K562 (cell line): ENCODE data around the gene NFATC1. TPM values are rescaled to one million over a fixed set of nuclear protein-coding genes. Genes with fewer than 3 reads are reported as not detected.

Experiments
- CTBP1 ChIP-seq: fragments of 450-650 bp; IDR thresholded peaks from 2 replicates; pipeline ENCODE4 v1.6.1; 2016; ENCODE audit warnings: borderline replicate concordance
- DACH1 ChIP-seq: fragments of 450-650 bp; IDR thresholded peaks from 2 replicates; pipeline ENCODE4 v1.6.1; 2018; ENCODE audit not compliant: partially characterized antibody
- FOSL1 ChIP-seq: fragments of 200-800 bp; sonication (Bioruptor generic); conservative IDR thresholded peaks from 2 replicates; pipeline ENCODE4 v1.6.1; 2016; ENCODE audit warnings: missing genetic modification characterization, missing compliant biosample characterization
- FOXJ2 ChIP-seq: fragments of 200-800 bp; sonication (Bioruptor generic); IDR thresholded peaks from 2 replicates; pipeline ENCODE4 v1.6.1; 2016; ENCODE audit warnings: missing genetic modification characterization, missing compliant biosample characterization
- FOXJ3 ChIP-seq: sonication (generic); formaldehyde crosslinking; IDR thresholded peaks from 2 replicates; pipeline ENCODE4 v1.4.0; 2020; ENCODE audit warnings: mild to moderate bottlenecking, missing genetic modification reagents
- FOXP1 ChIP-seq: sonication (generic); formaldehyde crosslinking; IDR thresholded peaks from 2 replicates; pipeline ENCODE4 v1.8.0; 2022; ENCODE audit warnings: mild to moderate bottlenecking, missing genetic modification reagents
- MAFF ChIP-seq: IDR thresholded peaks from 2 replicates; pipeline ENCODE4 v1.6.1; 2012; ENCODE audit warnings: low read length, improper control_type of control experiment
- NR2C2 ChIP-seq, 2 experiments: fragments of 200-800 bp in 1 of 2; sonication (Bioruptor generic) in 1 of 2; sonication (generic) in 1 of 2; formaldehyde crosslinking in 1 of 2; IDR thresholded peaks; 2 replicates each; pipeline versions ENCODE4 v1.6.1 to v1.8.0; 2016 to 2022; ENCODE audit warnings: mild to moderate bottlenecking in 1 of 2, missing compliant biosample characterization in 1 of 2, missing genetic modification characterization in 1 of 2, missing genetic modification reagents in 1 of 2
- POU5F1 ChIP-seq: fragments of 150-350 bp; IDR thresholded peaks from 2 replicates; pipeline ENCODE4 v1.6.1; 2014; ENCODE audit warnings: borderline replicate concordance, low read length, low read depth, mild to moderate bottlenecking; ENCODE audit not compliant: partially characterized antibody
- RBM25 ChIP-seq: fragments of 200-400 bp; formaldehyde crosslinking; IDR thresholded peaks from 2 replicates; pipeline ENCODE4 v1.6.1; 2018; ENCODE audit warnings: low read length, low read depth, moderate library complexity; ENCODE audit not compliant: severe bottlenecking
- SIX5 ChIP-seq, 2 experiments: IDR thresholded peaks; 2 replicates each; pipeline ENCODE4 v1.6.1; 2011; ENCODE audit warnings: low read length in 2 of 2, borderline replicate concordance in 1 of 2, low read depth in 1 of 2, mild to moderate bottlenecking in 1 of 2, moderate library complexity in 1 of 2; ENCODE audit not compliant: insufficient read depth in 1 of 2
- SNRNP70 ChIP-seq: fragments of 200-400 bp; formaldehyde crosslinking; optimal IDR thresholded peaks from 2 replicates; pipeline ENCODE3; 2017; ENCODE audit warnings: low read depth, low read length
- TCF15 ChIP-seq: fragments of 250-450 bp; sonication (Bioruptor Pico); IDR thresholded peaks from 2 replicates; pipeline ENCODE4 v1.8.0; 2022; ENCODE audit warnings: moderate library complexity, mild to moderate bottlenecking, inconsistent platforms
- ZFX ChIP-seq: sonication (generic); formaldehyde crosslinking; IDR thresholded peaks from 2 replicates; pipeline ENCODE4 v1.8.0; 2022; ENCODE audit warnings: mild to moderate bottlenecking, missing genetic modification reagents, moderate library complexity
- ZNF217 ChIP-seq: sonication (generic); formaldehyde crosslinking; IDR thresholded peaks from 2 replicates; pipeline ENCODE4 v1.8.0; 2022; ENCODE audit warnings: mild to moderate bottlenecking, missing genetic modification reagents
- polyA plus RNA-seq, 8 experiments: library from polyadenylated mRNA; depleted of rRNA in 4 of 8; stranded (reverse) in 5 of 8; unstranded in 3 of 8; fragments of >200 nt; fragmentation: Nextera tagmentation in 2 of 8; fragmentation: Illumina TruSeq in 1 of 8; extraction: Ambion mirVana in 2 of 8; extraction: Trizol in 1 of 8; gene quantifications; 2 replicates each; pipeline versions ENCODE4 v1.2.1 to v1.2.3, GENCODE V29; 2011 to 2014; ENCODE audit warnings: inconsistent platforms in 1 of 8, missing spikeins in 1 of 8
- total RNA-seq, 7 experiments: library from RNA; depleted of rRNA in 6 of 7; stranded (reverse); fragments of >200 nt in 6 of 7; fragmentation: Illumina TruSeq in 2 of 7; extraction: Trizol in 2 of 7; gene quantifications; 2 replicates each; pipeline versions ENCODE4 v1.2.1 to v1.2.3, GENCODE V29; 2011 to 2021; ENCODE audit warnings: low replicate concordance in 1 of 7
- TF ChIP-seq, protein P1 (sequence below): fragments of 200-800 bp; sonication (Bioruptor generic); IDR thresholded peaks from 2 replicates; pipeline ENCODE4 v1.6.1; 2017; ENCODE audit warnings: missing genetic modification characterization, missing compliant biosample characterization
- TF ChIP-seq, protein P2 (sequence below): sonication (generic); formaldehyde crosslinking; IDR thresholded peaks from 2 replicates; pipeline ENCODE4 v1.8.0; 2022; ENCODE audit warnings: missing genetic modification reagents, mild to moderate bottlenecking, borderline replicate concordance
- TF ChIP-seq, protein P3 (sequence below): sonication (generic); formaldehyde crosslinking; IDR thresholded peaks from 2 replicates; pipeline ENCODE4 v1.8.0; 2023; ENCODE audit warnings: missing genetic modification reagents, mild to moderate bottlenecking, borderline replicate concordance

NFATC1 gene
- total and polyA plus RNA-seq, 9 of the 15 experiments (the other 6 are each of a cell fraction or from before 2014, with no cell fraction given): 1.1 to 16.4 (median 2.5) TPM

GRCh38 chr18:79393635-79394533 lies 1.8 kb upstream of the NFATC1 start (continued):
- TF ChIP-seq, protein P1, sequence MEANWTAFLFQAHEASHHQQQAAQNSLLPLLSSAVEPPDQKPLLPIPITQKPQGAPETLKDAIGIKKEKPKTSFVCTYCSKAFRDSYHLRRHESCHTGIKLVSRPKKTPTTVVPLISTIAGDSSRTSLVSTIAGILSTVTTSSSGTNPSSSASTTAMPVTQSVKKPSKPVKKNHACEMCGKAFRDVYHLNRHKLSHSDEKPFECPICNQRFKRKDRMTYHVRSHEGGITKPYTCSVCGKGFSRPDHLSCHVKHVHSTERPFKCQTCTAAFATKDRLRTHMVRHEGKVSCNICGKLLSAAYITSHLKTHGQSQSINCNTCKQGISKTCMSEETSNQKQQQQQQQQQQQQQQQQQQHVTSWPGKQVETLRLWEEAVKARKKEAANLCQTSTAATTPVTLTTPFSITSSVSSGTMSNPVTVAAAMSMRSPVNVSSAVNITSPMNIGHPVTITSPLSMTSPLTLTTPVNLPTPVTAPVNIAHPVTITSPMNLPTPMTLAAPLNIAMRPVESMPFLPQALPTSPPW (CRISPR knock-in tag): peak; percentile 90
- TF ChIP-seq SNRNP70 (no peak), CTBP1 (peak; percentile 13; the same call in 1 of the 2 replicates), ZNF217 (CRISPR knock-in tag) (no peak), ZFX (CRISPR knock-in tag) (peak; percentile 16; the same call in 1 of the 2 replicates), RBM25 (no peak), POU5F1 (no peak), MAFF (no peak), NR2C2 (CRISPR knock-in tag; IDR thresholded peaks at IDR 0.05) (no peak), NR2C2 (tag; IDR thresholded peaks at IDR 0.05) (no peak), FOXJ3 (peak; percentile 85), DACH1 (no peak), SIX5 (IDR thresholded peaks at IDR 0.05; ENCODE audit: borderline replicate concordance in 1 of 2, insufficient read depth in 1 of 2, low read depth in 1 of 2, low read length in 2 of 2) (no peak), FOSL1 (no peak), FOXP1 (CRISPR knock-in tag) (no peak), FOXJ2 (tag) (peak; percentile 98), TCF15 (CRISPR knock-in tag) (no peak)
- TF ChIP-seq, protein P2, sequence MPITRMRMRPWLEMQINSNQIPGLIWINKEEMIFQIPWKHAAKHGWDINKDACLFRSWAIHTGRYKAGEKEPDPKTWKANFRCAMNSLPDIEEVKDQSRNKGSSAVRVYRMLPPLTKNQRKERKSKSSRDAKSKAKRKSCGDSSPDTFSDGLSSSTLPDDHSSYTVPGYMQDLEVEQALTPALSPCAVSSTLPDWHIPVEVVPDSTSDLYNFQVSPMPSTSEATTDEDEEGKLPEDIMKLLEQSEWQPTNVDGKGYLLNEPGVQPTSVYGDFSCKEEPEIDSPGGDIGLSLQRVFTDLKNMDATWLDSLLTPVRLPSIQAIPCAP (CRISPR knock-in tag): no peak
- TF ChIP-seq, protein P3, sequence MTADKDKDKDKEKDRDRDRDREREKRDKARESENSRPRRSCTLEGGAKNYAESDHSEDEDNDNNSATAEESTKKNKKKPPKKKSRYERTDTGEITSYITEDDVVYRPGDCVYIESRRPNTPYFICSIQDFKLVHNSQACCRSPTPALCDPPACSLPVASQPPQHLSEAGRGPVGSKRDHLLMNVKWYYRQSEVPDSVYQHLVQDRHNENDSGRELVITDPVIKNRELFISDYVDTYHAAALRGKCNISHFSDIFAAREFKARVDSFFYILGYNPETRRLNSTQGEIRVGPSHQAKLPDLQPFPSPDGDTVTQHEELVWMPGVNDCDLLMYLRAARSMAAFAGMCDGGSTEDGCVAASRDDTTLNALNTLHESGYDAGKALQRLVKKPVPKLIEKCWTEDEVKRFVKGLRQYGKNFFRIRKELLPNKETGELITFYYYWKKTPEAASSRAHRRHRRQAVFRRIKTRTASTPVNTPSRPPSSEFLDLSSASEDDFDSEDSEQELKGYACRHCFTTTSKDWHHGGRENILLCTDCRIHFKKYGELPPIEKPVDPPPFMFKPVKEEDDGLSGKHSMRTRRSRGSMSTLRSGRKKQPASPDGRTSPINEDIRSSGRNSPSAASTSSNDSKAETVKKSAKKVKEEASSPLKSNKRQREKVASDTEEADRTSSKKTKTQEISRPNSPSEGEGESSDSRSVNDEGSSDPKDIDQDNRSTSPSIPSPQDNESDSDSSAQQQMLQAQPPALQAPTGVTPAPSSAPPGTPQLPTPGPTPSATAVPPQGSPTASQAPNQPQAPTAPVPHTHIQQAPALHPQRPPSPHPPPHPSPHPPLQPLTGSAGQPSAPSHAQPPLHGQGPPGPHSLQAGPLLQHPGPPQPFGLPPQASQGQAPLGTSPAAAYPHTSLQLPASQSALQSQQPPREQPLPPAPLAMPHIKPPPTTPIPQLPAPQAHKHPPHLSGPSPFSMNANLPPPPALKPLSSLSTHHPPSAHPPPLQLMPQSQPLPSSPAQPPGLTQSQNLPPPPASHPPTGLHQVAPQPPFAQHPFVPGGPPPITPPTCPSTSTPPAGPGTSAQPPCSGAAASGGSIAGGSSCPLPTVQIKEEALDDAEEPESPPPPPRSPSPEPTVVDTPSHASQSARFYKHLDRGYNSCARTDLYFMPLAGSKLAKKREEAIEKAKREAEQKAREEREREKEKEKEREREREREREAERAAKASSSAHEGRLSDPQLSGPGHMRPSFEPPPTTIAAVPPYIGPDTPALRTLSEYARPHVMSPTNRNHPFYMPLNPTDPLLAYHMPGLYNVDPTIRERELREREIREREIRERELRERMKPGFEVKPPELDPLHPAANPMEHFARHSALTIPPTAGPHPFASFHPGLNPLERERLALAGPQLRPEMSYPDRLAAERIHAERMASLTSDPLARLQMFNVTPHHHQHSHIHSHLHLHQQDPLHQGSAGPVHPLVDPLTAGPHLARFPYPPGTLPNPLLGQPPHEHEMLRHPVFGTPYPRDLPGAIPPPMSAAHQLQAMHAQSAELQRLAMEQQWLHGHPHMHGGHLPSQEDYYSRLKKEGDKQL: no peak
